ENCODE data around the gene TUBGCP3. TPM values are rescaled to one million over a fixed set of nuclear protein-coding genes. Genes with fewer than 3 reads are reported as not detected.

The TUBGCP3 gene
- polyA plus RNA-seq, 1 donor from 2014 or later, result 20.3 TPM

DNA sequence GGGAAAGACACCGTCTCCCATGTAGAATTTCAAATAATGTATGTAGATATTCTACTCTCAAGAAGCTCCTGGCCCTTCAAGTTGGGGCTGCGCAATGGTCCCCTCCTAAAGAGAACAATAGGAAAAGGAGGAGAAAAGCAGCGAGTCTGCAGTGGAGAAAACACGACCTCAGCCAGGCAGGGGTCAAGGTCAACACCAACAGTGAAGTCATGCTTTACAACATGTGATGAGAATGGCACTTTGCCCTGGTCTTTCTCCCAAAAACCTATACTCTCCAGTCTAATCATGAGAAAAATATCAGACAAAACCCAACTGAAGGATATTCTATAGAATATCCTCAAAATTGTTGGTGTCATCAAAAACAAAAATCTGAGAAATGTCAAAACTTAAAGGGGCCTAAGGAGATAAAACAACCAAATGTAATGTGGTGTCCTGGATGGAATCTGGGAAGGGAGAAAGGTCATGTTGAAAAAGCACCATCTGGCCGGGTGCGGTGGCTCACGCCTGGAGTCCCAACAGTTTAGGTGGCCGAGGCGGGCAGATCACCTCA, 110.8 kb downstream of the TUBGCP3 start:
- H2AFZ ChIP-seq (ENCODE audit: low read depth, low read length), result no peak overlapping the region
- H3K4me3 ChIP-seq (ENCODE audit: low read length), result no peak overlapping the region
- no peaks in the 10 kb centered on the region for H3K36me3 ChIP-seq (ENCODE audit: insufficient read depth, low read length)
- no peaks in the 10 kb centered on the region for H4K20me1 ChIP-seq (ENCODE audit: insufficient read depth)
- TF ChIP-seq EZH2 (IDR thresholded peaks at IDR 0.05; ENCODE audit: borderline replicate concordance, insufficient read depth, low read length, poor library complexity, severe bottlenecking), result no peak
- no peak for TF ChIP-seq RAD21 (conservative IDR thresholded peaks at IDR 0.05)
- no peak for TF ChIP-seq POLR2AphosphoS5 (IDR thresholded peaks at IDR 0.05)
- TF ChIP-seq, protein P1, sequence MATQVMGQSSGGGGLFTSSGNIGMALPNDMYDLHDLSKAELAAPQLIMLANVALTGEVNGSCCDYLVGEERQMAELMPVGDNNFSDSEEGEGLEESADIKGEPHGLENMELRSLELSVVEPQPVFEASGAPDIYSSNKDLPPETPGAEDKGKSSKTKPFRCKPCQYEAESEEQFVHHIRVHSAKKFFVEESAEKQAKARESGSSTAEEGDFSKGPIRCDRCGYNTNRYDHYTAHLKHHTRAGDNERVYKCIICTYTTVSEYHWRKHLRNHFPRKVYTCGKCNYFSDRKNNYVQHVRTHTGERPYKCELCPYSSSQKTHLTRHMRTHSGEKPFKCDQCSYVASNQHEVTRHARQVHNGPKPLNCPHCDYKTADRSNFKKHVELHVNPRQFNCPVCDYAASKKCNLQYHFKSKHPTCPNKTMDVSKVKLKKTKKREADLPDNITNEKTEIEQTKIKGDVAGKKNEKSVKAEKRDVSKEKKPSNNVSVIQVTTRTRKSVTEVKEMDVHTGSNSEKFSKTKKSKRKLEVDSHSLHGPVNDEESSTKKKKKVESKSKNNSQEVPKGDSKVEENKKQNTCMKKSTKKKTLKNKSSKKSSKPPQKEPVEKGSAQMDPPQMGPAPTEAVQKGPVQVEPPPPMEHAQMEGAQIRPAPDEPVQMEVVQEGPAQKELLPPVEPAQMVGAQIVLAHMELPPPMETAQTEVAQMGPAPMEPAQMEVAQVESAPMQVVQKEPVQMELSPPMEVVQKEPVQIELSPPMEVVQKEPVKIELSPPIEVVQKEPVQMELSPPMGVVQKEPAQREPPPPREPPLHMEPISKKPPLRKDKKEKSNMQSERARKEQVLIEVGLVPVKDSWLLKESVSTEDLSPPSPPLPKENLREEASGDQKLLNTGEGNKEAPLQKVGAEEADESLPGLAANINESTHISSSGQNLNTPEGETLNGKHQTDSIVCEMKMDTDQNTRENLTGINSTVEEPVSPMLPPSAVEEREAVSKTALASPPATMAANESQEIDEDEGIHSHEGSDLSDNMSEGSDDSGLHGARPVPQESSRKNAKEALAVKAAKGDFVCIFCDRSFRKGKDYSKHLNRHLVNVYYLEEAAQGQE (IDR thresholded peaks at IDR 0.05; ENCODE audit: borderline replicate concordance), result no peak
- TF ChIP-seq SMC3 (conservative IDR thresholded peaks at IDR 0.05; ENCODE audit: poor library complexity), result no peak
- TF ChIP-seq, protein P2, sequence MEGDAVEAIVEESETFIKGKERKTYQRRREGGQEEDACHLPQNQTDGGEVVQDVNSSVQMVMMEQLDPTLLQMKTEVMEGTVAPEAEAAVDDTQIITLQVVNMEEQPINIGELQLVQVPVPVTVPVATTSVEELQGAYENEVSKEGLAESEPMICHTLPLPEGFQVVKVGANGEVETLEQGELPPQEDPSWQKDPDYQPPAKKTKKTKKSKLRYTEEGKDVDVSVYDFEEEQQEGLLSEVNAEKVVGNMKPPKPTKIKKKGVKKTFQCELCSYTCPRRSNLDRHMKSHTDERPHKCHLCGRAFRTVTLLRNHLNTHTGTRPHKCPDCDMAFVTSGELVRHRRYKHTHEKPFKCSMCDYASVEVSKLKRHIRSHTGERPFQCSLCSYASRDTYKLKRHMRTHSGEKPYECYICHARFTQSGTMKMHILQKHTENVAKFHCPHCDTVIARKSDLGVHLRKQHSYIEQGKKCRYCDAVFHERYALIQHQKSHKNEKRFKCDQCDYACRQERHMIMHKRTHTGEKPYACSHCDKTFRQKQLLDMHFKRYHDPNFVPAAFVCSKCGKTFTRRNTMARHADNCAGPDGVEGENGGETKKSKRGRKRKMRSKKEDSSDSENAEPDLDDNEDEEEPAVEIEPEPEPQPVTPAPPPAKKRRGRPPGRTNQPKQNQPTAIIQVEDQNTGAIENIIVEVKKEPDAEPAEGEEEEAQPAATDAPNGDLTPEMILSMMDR (IDR thresholded peaks at IDR 0.05; ENCODE audit: poor library complexity, severe bottlenecking), result no peak
- no peak for TF ChIP-seq EP300 (conservative IDR thresholded peaks at IDR 0.05; ENCODE audit: poor library complexity, severe bottlenecking)
- no peak for TF ChIP-seq MXI1 (conservative IDR thresholded peaks at IDR 0.05; ENCODE audit: poor library complexity, severe bottlenecking)
- no peak for TF ChIP-seq TAF1 (IDR thresholded peaks at IDR 0.05; ENCODE audit: low read depth)
- H3K27me3 ChIP-seq (ENCODE audit: insufficient read depth, low read depth, low read length), result no peaks in the 10 kb centered on the region
- H3K27ac ChIP-seq (ENCODE audit: low read length), result no peak overlapping the region
- H3K79me2 ChIP-seq (replicated peaks; ENCODE audit: insufficient read depth, low read length), result no peaks in the 10 kb centered on the region
- H3K4me2 ChIP-seq (ENCODE audit: low read length), result no peak overlapping the region
- peaks cover 5% of the 10 kb centered on the region for H3K9me3 ChIP-seq (ENCODE audit: low read length)
- no peaks in the 10 kb centered on the region for H3F3A ChIP-seq (ENCODE audit: insufficient read depth, low read length, poor library complexity, severe bottlenecking)
- no peak overlapping the region for H3K9ac ChIP-seq (ENCODE audit: low read length)
- H3K9me2 ChIP-seq (ENCODE audit: insufficient read depth, low read length), result no peaks in the 10 kb centered on the region

DNA sequence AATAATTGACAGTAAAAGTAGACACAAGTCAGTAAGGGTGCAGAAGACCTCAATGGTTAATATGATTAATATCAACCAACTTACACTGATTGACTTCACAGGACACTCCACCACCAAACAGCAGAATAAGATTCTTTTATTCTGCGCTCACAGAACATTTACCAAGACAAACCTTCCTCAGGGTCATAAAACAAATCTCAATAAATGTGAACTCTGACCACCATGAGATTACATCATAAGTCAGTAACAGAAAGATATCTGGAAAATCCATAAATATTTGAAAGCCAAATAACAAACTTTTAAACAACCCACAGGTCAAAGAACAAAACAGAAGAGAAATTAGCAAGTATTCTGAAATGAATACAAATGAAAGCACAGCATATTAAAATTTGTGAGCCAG, 112.1 kb downstream of the TUBGCP3 start:
- Histone ChIP-seq H2AFZ (ENCODE audit: low read depth, low read length) (no peak overlapping the region), H3K9me2 (ENCODE audit: insufficient read depth, low read length) (no peaks in the 10 kb centered on the region), H3K4me2 (ENCODE audit: low read length) (no peak overlapping the region), H3K4me3 (ENCODE audit: low read length) (no peak overlapping the region), H4K20me1 (ENCODE audit: insufficient read depth) (no peaks in the 10 kb centered on the region), H3K9ac (ENCODE audit: low read length) (no peak overlapping the region), H3K9me3 (ENCODE audit: low read length) (peaks cover 5% of the 10 kb centered on the region), H3K27ac (ENCODE audit: low read length) (no peak overlapping the region), H3K27me3 (ENCODE audit: insufficient read depth, low read depth, low read length) (no peaks in the 10 kb centered on the region), H3F3A (ENCODE audit: insufficient read depth, low read length, poor library complexity, severe bottlenecking) (no peaks in the 10 kb centered on the region), H3K79me2 (replicated peaks; ENCODE audit: insufficient read depth, low read length) (no peaks in the 10 kb centered on the region), H3K36me3 (ENCODE audit: insufficient read depth, low read length) (no peaks in the 10 kb centered on the region)
- no peak for TF ChIP-seq TAF1 (IDR thresholded peaks at IDR 0.05; ENCODE audit: low read depth)
- TF ChIP-seq, protein P2 (IDR thresholded peaks at IDR 0.05; ENCODE audit: poor library complexity, severe bottlenecking), result no peak
- TF ChIP-seq EP300 (conservative IDR thresholded peaks at IDR 0.05; ENCODE audit: poor library complexity, severe bottlenecking), result no peak
- TF ChIP-seq MXI1 (conservative IDR thresholded peaks at IDR 0.05; ENCODE audit: poor library complexity, severe bottlenecking), result no peak
- no peak for TF ChIP-seq RAD21 (conservative IDR thresholded peaks at IDR 0.05)
- TF ChIP-seq EZH2 (IDR thresholded peaks at IDR 0.05; ENCODE audit: borderline replicate concordance, insufficient read depth, low read length, poor library complexity, severe bottlenecking), result no peak
- TF ChIP-seq, protein P1 (IDR thresholded peaks at IDR 0.05; ENCODE audit: borderline replicate concordance), result no peak
- TF ChIP-seq POLR2AphosphoS5 (IDR thresholded peaks at IDR 0.05), result no peak
- TF ChIP-seq SMC3 (conservative IDR thresholded peaks at IDR 0.05; ENCODE audit: poor library complexity), result no peak
